Hindlimb muscle (tissue), 1 donor: ENCODE measurements around the gene ZBED6. TPM values are rescaled to one million over a fixed set of nuclear protein-coding genes. Genes with fewer than 3 reads are reported as not detected.
"Not testable (repeated sequence)": the region's sequence is repeated elsewhere in the genome, so short reads cannot be mapped to it uniquely, and the experiment has no call there.

Experiments used
- DNase-seq: peaks from one replicate; pipeline ENCODE4 v3.0.0-alpha.2; 2013
- polyA plus RNA-seq: library from polyadenylated mRNA; unstranded; fragments of 120-200 nt; gene quantifications from one replicate; pipeline ENCODE4 v1.2.1, GENCODE V29; 2013; ENCODE audit not compliant: insufficient read length

Gene ZBED6, protein sequence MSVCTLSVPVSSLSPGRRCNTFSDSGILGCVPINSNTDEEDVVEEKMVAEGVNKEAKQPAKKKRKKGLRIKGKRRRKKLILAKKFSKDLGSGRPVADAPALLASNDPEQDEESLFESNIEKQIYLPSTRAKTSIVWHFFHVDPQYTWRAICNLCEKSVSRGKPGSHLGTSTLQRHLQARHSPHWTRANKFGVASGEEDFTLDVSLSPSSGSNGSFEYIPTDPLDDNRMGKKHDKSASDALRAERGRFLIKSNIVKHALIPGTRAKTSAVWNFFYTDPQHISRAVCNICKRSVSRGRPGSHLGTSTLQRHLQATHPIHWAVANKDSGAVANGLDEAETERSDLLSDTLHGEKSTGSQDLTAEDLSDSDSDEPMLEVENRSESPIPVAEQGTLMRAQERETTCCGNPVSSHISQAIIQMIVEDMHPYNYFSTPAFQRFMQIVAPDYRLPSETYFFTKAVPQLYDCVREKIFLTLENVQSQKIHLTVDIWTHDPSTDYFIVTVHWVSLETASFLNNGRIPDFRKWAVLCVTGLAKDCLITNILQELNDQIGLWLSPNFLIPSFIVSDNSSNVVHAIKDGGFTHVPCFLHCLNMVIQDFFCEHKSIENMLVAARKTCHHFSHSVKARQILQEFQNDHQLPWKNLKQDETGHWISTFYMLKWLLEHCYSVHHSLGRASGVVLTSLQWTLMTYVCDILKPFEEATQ (N-terminal part only)
- polyA plus RNA-seq = 11.3 TPM

DNA sequence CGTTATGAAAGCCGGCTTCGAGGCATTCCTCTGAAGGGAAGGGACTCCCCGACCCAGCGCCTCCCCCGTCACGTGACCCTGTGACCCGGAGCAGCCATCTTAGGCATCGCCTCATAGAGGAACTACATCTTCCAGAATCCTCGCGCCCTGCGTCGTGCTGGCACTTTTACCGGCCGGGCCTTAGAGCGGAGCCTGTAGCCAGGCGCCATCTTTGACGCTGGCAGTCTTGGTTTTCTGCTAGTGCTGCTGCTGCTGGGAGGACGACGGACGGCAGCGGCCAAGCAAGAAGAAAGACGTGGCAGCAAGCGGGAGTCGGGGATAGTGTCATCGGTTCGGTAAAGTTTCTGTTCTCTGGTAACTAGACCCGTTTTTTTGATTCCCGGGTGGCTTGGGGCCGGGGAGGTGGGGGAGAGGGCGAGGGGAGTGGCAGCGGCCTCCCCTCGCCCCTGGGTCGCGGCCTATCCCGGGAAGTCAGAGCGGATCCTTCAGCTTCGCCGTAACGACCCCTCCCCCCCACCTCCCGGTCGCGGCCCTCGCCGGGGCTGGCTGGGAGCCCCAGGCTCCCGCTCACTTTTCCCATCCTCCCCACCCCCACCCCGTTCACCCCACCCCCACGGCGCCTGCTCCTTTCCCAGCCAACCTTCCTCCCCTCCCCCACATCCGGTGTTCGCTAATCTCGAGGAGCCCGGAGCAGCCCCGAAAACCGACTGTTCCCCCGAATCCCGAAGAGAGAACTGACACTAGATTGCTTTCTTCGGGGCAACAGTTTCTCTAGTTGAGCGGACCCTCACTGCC lies at the start of gene ZBED6, which contains the start of gene ZC3H11A:
ZBED6 (plus strand) TSS at position 183 of the 795 bp plus-strand sequence. CDS start 1,900 bp downstream, outside the sequence.
ZC3H11A (plus strand) TSS at position 183 of the 795 bp plus-strand sequence. CDS start 21,448 bp downstream, outside the sequence.
- DNase-seq = peak; percentile 97

DNA sequence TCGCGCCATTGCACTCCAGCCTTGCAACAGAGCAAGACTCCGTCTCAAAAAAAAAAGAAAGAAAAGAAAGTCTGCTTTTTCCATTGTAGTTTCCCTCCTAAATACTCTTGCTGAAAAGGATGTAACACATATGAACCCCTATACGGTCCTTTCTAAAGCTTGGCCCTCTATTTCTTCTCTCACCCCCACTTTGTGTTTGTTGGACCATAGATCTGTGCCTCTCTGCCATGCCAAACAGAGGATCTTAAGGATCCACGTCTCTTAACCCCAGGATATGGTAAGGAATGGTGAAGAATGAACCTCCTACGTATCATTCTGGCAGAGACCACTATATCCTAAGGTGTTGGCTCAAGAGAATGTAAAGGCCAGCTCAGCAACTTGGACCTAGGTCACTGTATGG lies 49.1 kb upstream of the ZBED6 start:
- no peak for DNase-seq

DNA sequence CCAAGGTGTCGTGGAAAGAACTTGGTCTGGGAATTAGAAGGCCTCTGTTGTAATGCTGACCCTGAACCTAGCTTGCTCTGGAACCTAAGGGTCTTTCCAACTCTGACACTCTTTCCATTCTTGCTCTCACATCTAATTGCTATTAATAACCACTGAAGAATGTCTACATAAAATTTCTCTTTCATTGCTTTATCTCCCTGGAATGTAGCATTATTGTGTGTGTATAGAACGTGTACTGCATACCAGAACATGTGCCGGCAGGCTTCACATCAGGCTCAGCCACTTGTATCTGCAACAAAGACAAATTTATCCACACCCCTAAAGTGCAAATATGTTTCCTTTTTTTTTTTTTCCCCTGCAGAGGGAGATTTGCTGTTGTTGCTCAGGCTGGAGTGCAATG lies 44.4 kb upstream of the ZBED6 start:
- no peak for DNase-seq

DNA sequence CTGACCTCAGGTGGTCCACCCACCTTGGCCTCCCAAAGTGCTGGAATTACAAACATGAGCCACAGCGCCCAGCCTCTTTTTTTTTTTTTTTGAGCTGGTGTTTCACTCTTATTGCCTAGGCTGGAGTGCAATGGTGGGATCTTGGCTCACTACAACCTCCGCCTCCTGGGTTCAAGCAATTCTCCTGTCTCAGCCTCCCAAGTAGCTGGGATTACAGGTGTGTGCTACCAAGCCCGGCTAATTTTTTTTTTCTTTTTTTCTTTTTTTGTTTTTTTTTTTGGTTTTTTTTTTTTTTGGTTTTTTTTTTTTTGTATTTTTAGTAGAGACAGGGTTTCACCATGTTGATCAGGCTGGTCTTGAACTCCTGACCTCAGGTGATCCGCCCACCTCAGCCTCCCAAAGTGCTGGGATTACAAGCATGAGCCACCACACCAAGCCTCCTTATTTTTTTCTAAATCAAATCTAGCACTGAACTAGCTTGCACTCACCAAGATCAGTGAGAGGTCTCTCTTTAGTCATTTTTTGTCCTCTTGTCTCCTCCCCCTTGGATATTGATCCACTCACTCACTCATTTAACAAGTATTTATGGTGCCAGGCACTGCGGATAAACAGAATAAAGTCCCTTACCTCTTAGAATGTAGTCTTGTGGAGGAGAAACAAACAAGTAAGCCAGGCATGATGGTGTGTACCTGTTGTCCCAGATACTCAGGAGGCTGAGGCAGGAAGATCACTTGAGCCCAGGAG lies 43.6 kb upstream of the ZBED6 start:
- DNase-seq = not testable (repeated sequence)

DNA sequence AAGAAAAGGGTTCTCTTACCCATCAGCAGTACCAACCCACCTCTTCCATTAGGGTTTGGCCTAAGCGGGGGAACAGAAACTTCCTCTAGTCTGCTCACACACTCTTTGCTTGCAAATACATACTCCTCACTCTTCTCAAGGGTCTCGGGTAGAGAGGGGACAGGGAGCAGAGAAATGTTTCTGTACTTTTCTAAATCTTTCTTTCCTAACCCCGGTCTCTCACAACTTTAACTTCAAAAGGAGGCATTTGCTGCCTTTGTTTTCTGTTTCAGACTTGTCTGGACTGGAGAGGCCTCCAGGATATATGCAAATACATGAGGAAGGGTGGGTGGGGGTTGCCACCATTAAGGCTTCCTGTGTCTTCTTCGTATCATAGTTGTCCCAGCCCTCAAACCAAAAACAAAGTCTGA lies 41.0 kb upstream of the ZBED6 start:
- DNase-seq = no peak

DNA sequence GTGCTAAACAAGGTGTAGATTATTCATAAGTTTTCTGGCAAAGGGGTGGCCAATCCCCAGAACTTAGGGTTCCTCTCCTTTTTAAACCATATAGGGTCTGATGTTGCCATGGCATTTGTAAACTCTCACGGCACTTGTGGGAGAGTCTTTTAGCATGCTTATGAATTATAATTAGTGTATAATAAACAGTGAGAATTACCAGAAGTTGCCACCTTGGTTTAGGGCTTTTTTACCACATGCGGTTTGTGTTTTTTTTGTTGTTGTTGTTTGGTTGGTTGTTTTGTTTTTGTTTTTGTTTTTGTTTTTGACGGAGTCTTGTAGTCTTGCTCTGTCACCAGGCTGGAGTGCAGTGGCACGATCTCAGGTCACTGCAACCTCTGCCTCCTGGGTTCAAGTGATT lies 39.4 kb upstream of the ZBED6 start:
- DNase-seq = no peak

DNA sequence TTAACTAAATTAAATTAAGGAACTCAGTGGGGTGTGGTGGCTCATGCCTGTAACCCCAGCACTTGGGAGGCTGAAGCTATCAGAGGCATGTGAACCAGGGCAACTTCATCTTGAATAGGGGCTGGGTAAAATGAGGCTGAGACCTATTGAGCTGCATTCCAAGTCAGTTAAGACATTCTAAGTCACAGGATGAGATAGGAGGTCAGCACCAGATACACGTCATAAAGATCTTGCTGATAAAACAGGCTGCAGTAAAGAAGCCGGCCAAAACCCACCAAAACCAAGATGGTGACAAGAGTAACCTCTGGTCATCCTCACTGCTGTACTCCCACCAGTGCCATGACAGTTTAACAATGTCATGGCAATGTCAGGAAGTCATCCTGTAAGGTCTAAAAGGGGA lies 36.7 kb upstream of the ZBED6 start:
- not testable (repeated sequence) for DNase-seq

DNA sequence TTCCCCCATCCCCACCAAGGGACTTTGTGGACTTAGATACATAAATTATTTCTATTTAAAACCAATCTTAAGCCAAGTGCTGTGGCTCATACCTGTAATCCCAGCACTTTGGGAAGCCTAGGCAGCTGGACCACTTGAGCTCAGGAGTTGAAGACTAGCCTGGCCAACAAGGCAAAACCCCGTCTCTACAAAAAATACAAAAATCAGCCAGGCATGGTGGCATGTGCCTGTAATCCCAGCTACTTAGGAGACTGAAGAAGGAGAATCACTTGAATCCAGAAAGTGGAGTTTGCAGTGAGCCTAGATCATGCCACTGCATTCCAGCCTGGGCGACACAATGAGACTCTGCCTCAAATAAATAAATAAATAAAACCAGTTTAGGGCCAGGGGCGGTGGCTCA lies 34.9 kb upstream of the ZBED6 start:
- DNase-seq = no peak

DNA sequence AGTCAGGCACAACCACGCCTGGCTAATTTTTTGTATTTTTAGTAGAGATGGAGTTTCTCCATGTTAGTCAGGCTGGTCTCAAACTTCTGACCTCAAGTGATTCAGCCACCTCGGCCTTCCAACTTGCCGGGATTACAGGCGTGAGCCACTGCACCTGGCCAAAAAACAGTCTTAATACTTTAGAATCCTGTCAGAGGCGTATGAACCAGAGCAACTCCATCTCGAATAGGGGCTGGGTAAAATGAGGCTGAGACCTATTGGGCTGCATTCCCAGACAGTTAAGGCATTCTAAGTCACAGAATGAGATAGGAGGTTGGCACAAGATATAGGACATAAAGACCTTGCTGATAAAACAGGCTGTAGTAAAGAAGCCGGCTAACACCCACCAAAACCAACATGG lies 33.5 kb upstream of the ZBED6 start:
- not testable (repeated sequence) for DNase-seq

DNA sequence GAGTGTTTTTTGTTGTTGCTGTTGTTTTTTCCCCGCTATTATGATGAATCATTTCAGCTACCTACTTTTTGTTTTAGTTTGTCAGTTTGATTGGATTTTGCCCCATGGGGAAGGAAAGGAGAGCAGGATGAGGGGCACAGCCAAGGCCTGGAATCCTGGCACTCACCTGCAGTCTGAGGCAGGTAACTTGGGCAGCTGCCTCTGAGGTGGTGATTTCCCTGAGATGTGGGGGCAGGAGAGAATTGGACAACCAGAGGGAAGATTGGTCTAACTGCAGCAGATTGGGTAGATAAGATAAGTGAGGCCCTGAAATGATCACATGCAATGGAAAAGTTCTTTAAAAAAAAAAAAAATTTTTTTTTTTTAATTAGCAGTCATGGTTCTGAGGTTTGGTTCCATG lies 31.9 kb upstream of the ZBED6 start:
- DNase-seq = no peak

DNA sequence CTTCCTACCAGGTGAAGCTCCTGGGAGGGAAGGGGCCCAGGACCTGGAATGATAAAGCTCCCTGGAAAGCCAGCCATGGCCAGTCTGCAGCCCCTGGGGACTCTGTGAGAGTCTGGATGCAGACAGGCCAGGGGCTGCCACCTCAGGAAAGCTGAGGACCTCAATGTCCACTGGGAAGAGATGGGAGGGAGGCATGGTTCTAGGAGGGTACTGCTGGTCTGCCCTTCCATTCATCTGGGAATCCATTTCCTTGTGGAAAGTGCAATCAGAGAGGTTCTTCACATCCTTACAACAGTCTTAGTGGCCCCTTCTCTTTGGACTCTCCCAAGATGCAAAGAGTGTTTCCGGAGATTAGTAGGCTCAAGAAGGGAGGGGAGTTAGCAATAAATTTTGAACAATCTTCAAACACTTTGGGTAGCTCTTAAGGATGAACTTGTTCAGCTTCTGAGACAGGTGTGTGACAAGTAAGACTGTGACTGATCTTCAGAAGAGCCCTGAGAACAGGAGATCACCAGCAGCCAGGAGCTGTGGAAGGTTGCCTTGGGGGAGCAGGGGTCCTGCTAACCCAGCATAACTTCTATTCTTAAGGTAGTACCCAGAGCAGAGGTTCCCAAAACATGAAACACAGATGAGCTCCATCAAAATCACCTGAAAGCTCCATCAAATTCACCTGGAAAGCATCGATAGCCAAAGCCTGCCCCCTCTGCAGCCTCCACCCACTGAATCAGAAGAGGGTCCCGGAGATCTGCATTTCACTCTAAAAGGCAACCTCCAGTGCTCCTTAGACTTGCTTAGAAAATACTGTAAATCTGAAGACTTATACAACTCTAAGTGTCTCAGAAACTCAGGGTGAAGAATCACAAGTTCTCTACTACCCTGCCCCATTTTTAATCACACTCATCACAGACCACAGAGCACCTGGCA lies 31.1 kb upstream of the ZBED6 start:
- no peak for DNase-seq

DNA sequence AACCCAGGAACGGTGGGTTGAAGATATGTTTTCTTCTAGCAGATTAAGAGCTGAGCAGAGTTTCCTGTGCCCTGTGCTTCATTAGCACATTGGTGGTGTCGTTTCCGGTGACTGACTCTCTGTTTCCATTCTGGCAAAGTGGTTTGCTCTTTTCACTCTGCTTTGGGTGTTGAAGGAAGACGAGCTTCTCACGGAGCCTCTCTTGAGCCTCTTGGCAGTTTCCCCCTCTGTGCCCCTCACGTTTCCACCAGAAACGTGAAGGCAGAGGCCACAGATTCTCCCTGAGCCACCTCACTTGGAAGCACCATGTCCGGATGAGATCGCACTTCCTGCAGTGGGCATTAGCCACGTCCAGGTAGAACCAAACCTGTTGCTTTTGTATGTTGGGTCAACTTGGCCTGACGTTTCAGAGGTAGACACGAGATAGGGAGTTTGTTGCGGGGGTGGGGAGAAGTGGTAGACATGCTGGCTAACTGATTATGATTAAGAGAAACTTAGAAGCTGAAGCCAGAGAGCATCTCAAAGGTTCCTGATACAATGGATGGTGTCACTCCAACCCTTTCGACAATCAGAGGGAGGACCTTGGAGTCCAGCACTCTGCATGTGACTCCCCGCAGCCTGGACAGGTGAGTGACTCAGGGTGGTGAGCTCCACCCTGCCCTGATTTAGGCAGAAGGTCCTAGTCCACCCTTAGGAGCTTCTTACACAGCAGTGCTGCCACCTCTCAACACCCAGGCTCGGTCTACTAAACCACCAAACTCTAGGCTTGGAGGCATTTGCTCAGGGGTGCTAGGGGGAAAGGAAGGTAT lies 30.2 kb upstream of the ZBED6 start, which contains the start of gene LAX1:
LAX1 (plus strand) TSS at position 155 of the 809 bp plus-strand sequence; CDS start at position 538, 383 bp downstream.
- no peak for DNase-seq

DNA sequence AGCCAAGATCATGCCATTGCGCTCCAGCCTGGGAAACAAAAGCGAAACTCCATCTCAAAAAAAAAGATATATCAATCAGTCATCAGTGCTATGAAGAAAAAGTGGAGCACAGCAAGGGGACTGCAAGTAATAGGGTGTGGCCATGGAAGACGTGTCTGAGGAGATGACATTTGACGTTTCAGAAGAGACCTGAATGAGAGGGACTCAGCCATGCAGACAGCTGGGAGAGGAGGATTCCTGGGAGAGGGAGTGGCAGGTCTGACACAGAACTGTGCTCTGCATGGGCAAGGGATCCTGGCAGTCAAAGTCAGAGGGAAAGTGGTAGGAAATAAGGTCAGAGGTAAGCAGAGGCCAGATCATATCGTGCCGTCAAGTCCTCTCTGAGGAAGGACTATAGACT lies 27.2 kb upstream of the ZBED6 start:
- DNase-seq = no peak

DNA sequence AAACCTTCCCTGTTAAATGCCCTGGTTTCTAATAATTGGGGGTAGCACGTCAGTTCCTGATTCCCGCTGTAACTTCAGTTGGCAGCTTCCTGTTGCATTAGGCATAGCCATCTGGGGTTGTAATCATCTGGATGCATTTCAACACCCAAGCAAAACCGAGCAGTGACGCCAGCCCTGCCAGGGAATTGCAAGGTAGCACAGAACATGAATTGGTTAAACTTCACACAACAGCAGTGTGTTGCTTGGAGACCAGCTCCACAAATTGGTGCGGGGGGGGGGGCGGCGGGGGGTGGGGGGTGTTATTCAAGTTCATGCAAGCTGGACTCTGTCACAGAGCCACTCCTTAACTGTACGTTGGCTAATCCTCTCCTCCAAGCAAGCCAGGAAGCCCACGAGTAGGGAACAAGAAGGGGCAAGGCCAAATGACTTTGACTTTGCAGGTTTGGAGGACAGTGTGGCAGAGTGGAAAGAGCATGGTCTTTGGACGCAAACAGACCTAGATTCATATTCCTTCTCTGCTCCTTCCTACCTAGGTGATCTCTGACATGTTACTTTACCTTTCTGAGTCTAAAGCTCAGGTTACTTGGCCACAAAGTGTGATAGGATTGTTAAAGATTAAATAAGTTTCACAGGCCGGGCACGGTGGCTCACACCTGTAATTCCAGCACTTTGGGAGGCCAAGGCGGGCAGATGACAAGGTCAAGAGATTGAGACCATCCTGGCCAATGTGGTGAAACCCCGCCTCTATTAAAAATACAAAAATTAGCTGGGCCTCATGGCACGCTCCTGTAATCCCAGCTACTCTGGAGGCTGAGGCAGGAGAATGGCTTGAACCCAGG lies 25.7 kb upstream of the ZBED6 start:
- DNase-seq = peak; percentile 69

DNA sequence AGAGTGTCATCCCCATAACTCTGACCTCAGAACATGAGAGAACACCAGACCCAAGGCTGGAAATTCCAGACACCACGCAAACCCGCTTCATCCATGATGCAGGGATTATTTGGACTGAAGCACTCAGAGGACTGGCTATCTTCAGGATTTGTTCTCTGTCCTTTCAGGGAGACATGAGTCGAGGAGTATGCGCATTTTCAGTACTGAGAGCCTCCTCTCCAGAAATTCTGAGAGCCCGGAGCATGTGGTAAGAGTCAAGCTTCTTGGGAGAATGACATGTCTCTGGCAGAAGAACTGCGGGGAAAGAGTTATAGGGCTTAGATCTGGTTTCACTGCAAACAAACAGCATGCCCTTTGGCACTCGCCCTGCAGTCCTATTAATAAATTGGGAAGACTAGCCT lies 23.5 kb upstream of the ZBED6 start:
- no peak for DNase-seq

DNA sequence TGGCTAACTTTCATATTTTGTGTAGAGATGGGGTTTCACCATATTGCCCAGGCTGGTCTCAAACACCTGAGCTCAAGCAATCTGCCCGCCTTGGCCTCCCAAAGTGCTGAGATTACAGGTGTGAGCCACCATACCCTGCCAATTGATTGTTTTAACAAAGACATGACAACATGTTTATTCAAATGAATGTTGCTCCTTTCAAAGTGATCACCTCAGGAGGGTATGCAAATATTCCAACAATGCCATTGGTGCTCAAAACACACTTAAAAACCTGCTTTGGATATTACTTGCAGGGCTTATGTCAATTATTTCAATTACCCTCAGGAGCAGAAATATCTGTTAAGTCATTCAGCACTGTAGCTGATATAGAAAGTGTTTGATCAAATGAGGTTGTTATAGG lies 22.6 kb upstream of the ZBED6 start:
- no peak for DNase-seq

DNA sequence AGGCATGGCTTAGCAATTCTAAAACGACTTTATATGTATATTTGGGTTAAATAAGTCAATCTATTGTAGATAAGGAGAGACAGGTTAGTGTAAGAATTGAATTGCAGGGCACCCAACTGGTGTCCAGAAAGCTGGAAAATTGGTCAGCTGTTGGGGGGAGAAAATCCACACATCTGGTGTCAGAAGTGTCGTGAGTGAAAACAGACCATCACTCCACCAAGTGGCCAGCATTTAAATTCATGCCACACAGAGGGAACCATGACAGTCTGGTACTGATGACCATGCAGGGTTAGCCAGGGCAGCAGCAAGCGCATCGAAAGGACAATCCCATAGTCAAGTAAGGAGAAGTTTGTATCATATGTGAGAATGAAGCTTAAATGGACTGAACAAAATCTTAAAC lies 18.8 kb upstream of the ZBED6 start:
- no peak for DNase-seq

DNA sequence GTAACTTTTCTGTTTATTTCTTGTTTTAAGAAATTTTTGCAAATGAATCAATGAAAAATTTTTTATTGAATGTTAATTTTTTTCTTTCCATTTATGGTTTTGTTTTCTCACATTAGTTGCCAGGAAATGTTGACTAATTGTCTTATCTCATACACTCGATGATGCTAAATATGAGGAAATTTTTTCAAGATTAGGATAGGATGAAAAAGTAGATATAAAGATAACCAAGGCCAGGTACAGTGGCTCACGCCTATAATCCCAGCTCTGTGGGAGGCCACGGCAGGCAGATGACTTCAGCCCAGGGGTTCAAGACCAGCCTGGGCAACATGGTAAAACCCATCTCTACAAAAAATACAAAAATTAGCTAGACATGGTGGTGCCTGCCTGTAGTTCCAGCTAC lies 17.8 kb upstream of the ZBED6 start:
- no peak for DNase-seq

DNA sequence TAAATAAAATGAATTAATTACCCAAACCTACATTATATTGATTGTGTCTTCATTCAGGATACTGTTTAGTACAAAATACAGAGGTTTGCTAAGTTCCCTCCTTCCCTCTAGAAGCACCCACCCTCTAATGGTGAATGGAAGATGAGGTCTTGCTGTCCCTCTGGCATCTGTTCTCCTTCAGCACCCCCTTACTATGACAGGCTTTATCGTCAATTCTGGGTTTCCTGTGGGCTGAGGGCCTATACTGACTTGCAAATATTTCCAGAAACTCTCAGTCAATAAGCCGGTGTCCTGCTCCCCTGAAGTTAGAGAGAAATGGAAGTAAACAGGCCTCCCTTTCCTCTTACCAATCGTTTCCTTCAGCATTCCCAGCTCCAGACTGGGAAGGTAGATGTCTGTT lies 17.3 kb upstream of the ZBED6 start:
- no peak for DNase-seq
